ENCODE results near the gene ZNF385A. TPM values are rescaled to one million over a fixed set of nuclear protein-coding genes. Genes with fewer than 3 reads are reported as not detected.

ZNF385A gene
- 60.0 TPM for polyA plus RNA-seq (2013, experiment 1 of 2)
- polyA plus RNA-seq (2013, experiment 2 of 2): 56.5 TPM

DNA sequence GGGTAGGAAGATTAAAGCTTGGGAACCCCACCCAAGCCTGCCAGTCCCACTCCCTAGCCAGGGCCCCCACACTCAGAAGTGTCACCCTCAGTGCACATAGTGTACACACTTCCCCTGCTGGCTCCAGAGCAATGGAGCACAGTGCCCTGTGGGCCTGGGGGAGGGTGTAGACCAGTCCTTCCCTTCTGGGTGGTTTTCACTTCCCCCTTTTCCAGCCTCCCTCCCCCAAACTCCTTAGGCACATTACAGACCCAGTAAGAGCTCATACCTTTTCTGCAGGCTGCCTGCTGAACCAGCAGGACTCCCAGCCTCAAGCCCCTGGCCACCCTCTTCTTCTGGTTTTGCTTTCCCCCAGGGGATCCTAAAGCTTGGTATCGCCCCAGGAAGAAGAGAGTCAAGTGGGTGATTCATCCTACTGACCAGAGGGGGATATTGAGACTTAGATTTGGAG, at the start of gene ZNF385A:
TSS of gene ZNF385A (minus strand) at position 143 of the 451 bp plus-strand sequence. CDS start 219 bp downstream, outside the sequence.
- no peak within 1 kb of the TSS for H3K4me3 ChIP-seq (ENCODE audit: low read length in 2 of 2)
- H3K18ac ChIP-seq (ENCODE audit: low read length): peak within 1 kb of the TSS; percentile 74
- peak within 1 kb of the TSS; percentile 16 for H3K27ac ChIP-seq (replicated peaks; ENCODE audit: low read length)
- peaks cover 0 to 12% (median 0%) of the 10 kb centered on the region in 3 experiments for H3K27me3 ChIP-seq (ENCODE audit: control insufficient read depth in 3 of 3, insufficient read depth in 3 of 3, low read depth in 1 of 3, low read length in 3 of 3)
- H3K4me2 ChIP-seq (ENCODE audit: insufficient read depth, low read length, poor library complexity, severe bottlenecking): peak within 1 kb of the TSS; percentile 46
- no peaks in the 10 kb centered on the region for H3K9me3 ChIP-seq (replicated peaks in 1 of 2; ENCODE audit: control insufficient read depth in 2 of 2, insufficient read depth in 1 of 2, low read depth in 1 of 2, low read length in 2 of 2)
- H2AK5ac ChIP-seq (ENCODE audit: low read depth, low read length): peak within 1 kb of the TSS; percentile 70
- peaks cover 42 to 43% of the 10 kb centered on the region in 2 donors for H3K4me1 ChIP-seq (ENCODE audit: control insufficient read depth in 2 of 2, insufficient read depth in 1 of 2, low read depth in 1 of 2, low read length in 2 of 2)
- H2BK15ac ChIP-seq (ENCODE audit: low read length): peak within 1 kb of the TSS; percentile 27
- H3K9ac ChIP-seq (ENCODE audit: low read depth, low read length, poor library complexity): no peak within 1 kb of the TSS
- DNase-seq (ENCODE audit: low spot score): no peak
- H2BK120ac ChIP-seq (ENCODE audit: low read depth, low read length): no peak within 1 kb of the TSS
- H3K36me3 ChIP-seq (replicated peaks in 1 of 2; ENCODE audit: control insufficient read depth in 2 of 2, insufficient read depth in 2 of 2, low read length in 2 of 2): peaks cover 0 to 2% of the 10 kb centered on the region in 2 donors
- no peaks in the 10 kb centered on the region for H3K79me1 ChIP-seq (ENCODE audit: low read depth, low read length)
- peak within 1 kb of the TSS; percentile 76 for H2AFZ ChIP-seq (ENCODE audit: low read length)
- no peak within 1 kb of the TSS for H3K23ac ChIP-seq (ENCODE audit: low read depth, low read length, poor library complexity)
- H4K8ac ChIP-seq (ENCODE audit: low read depth, low read length): no peak within 1 kb of the TSS
- H2BK12ac ChIP-seq (ENCODE audit: low read length): peak within 1 kb of the TSS; percentile 46
- H3K4ac ChIP-seq (ENCODE audit: low read length): no peak within 1 kb of the TSS
- no peak within 1 kb of the TSS for H4K91ac ChIP-seq (ENCODE audit: low read depth, low read length, poor library complexity)
- WGBS, 2 donors (ENCODE audit: extremely low coverage in 2 of 2, insufficient read length in 2 of 2, insufficient replicate concordance in 1 of 2): no CpG with 5 or more reads among the region's 1 CpG
- H3K14ac ChIP-seq (ENCODE audit: low read length): no peak within 1 kb of the TSS
- peak within 1 kb of the TSS; percentile 33 for H2BK5ac ChIP-seq (ENCODE audit: low read length)

DNA sequence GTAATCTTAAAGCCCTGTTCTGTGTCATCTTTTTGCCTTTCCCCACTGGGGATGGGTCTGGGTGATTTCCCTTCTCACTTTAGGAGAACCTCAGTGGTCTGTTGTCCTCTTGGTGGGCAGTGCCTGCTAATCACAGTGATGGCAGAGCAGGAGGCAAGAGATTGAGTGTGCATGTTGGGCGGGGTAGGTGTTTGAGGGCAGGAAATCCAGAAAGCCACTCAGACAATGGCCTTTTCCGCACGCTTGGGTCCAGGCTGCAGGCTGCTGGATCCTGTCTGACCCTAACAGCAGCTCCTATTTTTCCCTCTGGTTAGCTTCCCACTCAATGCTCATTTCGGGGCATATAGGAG, 48.3 kb upstream of the ZNF385A start:
- no peaks in the 10 kb centered on the region for H3K79me1 ChIP-seq (ENCODE audit: low read depth, low read length)
- no peak overlapping the region for H2BK120ac ChIP-seq (ENCODE audit: low read depth, low read length)
- H3K9me3 ChIP-seq (replicated peaks in 1 of 2; ENCODE audit: control insufficient read depth in 2 of 2, insufficient read depth in 1 of 2, low read depth in 1 of 2, low read length in 2 of 2): no peaks in the 10 kb centered on the region
- H2AFZ ChIP-seq (ENCODE audit: low read length): no peak overlapping the region
- H3K9ac ChIP-seq (ENCODE audit: low read depth, low read length, poor library complexity): no peak overlapping the region
- H2BK5ac ChIP-seq (ENCODE audit: low read length): no peak overlapping the region
- WGBS, 2 donors (ENCODE audit: extremely low coverage in 2 of 2, insufficient read length in 2 of 2, insufficient replicate concordance in 1 of 2): no CpG with 5 or more reads among the region's 4 CpGs
- no peak overlapping the region for H3K4me2 ChIP-seq (ENCODE audit: insufficient read depth, low read length, poor library complexity, severe bottlenecking)
- H3K18ac ChIP-seq (ENCODE audit: low read length): no peak overlapping the region
- H3K23ac ChIP-seq (ENCODE audit: low read depth, low read length, poor library complexity): no peak overlapping the region
- H2AK5ac ChIP-seq (ENCODE audit: low read depth, low read length): no peak overlapping the region
- DNase-seq (ENCODE audit: low spot score): no peak
- H3K4me1 ChIP-seq (ENCODE audit: control insufficient read depth in 2 of 2, insufficient read depth in 1 of 2, low read depth in 1 of 2, low read length in 2 of 2): peaks cover 0 to 16% of the 10 kb centered on the region in 2 donors
- H2BK12ac ChIP-seq (ENCODE audit: low read length): no peak overlapping the region
- H4K8ac ChIP-seq (ENCODE audit: low read depth, low read length): no peak overlapping the region
- peaks cover 0 to 36% (median 0%) of the 10 kb centered on the region in 3 experiments for H3K27me3 ChIP-seq (ENCODE audit: control insufficient read depth in 3 of 3, insufficient read depth in 3 of 3, low read depth in 1 of 3, low read length in 3 of 3)
- no peak overlapping the region for H2BK15ac ChIP-seq (ENCODE audit: low read length)
- H3K4ac ChIP-seq (ENCODE audit: low read length): no peak overlapping the region
- H4K91ac ChIP-seq (ENCODE audit: low read depth, low read length, poor library complexity): no peak overlapping the region
- no peak overlapping the region for H3K14ac ChIP-seq (ENCODE audit: low read length)
- no peak overlapping the region for H3K4me3 ChIP-seq (ENCODE audit: low read length in 2 of 2)
- no peaks in the 10 kb centered on the region for H3K36me3 ChIP-seq (replicated peaks in 1 of 2; ENCODE audit: control insufficient read depth in 2 of 2, insufficient read depth in 2 of 2, low read length in 2 of 2)
- H3K27ac ChIP-seq (replicated peaks; ENCODE audit: low read length): no peak overlapping the region

DNA sequence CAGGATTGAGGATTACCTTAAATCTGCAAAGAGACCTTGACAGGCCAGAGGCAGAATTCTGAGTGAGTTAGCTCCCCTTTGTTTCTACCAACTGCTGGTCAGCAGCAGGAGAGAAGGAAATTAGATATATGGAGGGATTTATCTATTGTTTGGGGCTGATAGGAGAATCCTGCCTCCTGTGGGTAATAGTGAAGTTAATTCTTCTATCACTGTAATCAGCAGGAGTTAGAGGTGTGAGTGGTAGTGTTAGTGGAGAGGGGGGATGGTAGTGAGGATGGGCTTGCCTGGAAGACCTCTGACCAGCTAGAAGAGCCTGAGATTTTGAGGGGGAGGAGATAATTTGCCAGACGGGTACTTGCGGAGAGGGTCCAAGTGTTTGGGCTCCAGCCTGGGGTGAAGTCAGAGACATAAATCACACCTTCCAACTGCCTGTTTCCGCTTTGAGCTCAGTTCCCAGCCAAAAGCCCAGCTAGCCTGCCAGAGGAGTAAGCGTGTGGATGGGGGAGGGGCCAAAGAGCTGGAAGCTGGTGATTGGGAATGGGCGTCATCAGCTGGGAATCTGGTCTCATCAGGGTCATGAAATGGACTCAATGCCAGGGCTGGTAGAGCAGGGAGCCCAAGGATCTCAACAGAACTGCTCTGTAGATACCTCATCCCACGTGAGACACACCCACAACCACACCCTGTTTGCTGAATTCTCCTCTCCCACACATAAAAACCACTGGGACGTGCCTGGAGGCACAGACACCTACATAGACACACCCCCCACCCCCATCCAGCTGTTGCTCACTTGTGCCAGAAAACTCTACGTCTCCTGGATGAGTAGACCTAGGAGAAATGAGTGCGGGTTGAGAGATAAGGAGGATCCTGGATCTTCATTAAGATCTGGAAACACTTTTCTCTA, 47.6 kb upstream of the ZNF385A start:
- H2BK120ac ChIP-seq (ENCODE audit: low read depth, low read length): no peak overlapping the region
- no peak overlapping the region for H2BK12ac ChIP-seq (ENCODE audit: low read length)
- no peak overlapping the region for H3K14ac ChIP-seq (ENCODE audit: low read length)
- peaks cover 0 to 42% (median 0%) of the 10 kb centered on the region in 3 experiments for H3K27me3 ChIP-seq (ENCODE audit: control insufficient read depth in 3 of 3, insufficient read depth in 3 of 3, low read depth in 1 of 3, low read length in 3 of 3)
- H3K4me3 ChIP-seq (ENCODE audit: low read length in 2 of 2): no peak overlapping the region
- no CpG with 5 or more reads among the region's 9 CpGs for WGBS, 2 donors (ENCODE audit: extremely low coverage in 2 of 2, insufficient read length in 2 of 2, insufficient replicate concordance in 1 of 2)
- peaks cover 0 to 16% of the 10 kb centered on the region in 2 donors for H3K4me1 ChIP-seq (ENCODE audit: control insufficient read depth in 2 of 2, insufficient read depth in 1 of 2, low read depth in 1 of 2, low read length in 2 of 2)
- no peak overlapping the region for H2AFZ ChIP-seq (ENCODE audit: low read length)
- H4K91ac ChIP-seq (ENCODE audit: low read depth, low read length, poor library complexity): no peak overlapping the region
- H3K18ac ChIP-seq (ENCODE audit: low read length): peak overlapping the region; percentile 25
- peaks cover 0 to 2% of the 10 kb centered on the region in 2 donors for H3K9me3 ChIP-seq (replicated peaks in 1 of 2; ENCODE audit: control insufficient read depth in 2 of 2, insufficient read depth in 1 of 2, low read depth in 1 of 2, low read length in 2 of 2)
- H2BK5ac ChIP-seq (ENCODE audit: low read length): no peak overlapping the region
- DNase-seq (ENCODE audit: low spot score): no peak
- no peak overlapping the region for H2AK5ac ChIP-seq (ENCODE audit: low read depth, low read length)
- H2BK15ac ChIP-seq (ENCODE audit: low read length): no peak overlapping the region
- no peaks in the 10 kb centered on the region for H3K79me1 ChIP-seq (ENCODE audit: low read depth, low read length)
- no peak overlapping the region for H3K4me2 ChIP-seq (ENCODE audit: insufficient read depth, low read length, poor library complexity, severe bottlenecking)
- no peak overlapping the region for H3K23ac ChIP-seq (ENCODE audit: low read depth, low read length, poor library complexity)
- H3K9ac ChIP-seq (ENCODE audit: low read depth, low read length, poor library complexity): no peak overlapping the region
- no peak overlapping the region for H3K4ac ChIP-seq (ENCODE audit: low read length)
- no peak overlapping the region for H3K27ac ChIP-seq (replicated peaks; ENCODE audit: low read length)
- no peaks in the 10 kb centered on the region for H3K36me3 ChIP-seq (replicated peaks in 1 of 2; ENCODE audit: control insufficient read depth in 2 of 2, insufficient read depth in 2 of 2, low read length in 2 of 2)
- H4K8ac ChIP-seq (ENCODE audit: low read depth, low read length): no peak overlapping the region

DNA sequence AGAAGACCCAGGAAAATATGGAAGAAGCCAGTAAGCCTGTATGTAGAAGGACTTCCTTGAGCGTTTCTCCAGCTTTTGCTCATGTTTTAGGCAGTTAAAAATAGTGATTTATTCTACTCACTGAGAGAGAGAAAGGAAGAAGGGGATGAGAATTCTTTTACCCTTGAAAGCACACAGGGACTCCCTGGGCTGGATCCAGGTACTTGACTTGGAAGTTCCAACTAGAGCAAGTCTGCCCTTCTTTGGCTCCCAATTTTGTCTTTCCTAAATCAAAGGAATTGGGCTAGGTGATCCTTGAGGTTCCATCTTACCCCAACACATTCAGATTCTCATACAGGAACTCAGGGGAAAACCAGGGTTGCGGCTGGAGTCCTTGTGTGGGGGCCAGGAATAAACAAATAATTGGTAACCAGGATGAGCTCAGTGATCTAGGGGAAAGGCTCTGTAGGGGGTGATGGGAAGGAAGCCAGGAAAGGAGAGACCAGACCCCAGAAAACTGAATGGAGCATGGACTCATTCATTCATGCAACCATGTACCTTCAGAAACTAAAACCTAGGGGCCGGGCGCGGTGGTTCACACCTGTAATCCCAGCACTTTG, 46.0 kb upstream of the ZNF385A start:
- Histone ChIP-seq H4K8ac (ENCODE audit: low read depth, low read length) (no peak overlapping the region), H2BK12ac (ENCODE audit: low read length) (no peak overlapping the region), H3K9ac (ENCODE audit: low read depth, low read length, poor library complexity) (no peak overlapping the region), H3K79me1 (ENCODE audit: low read depth, low read length) (no peaks in the 10 kb centered on the region), H3K27me3 (ENCODE audit: control insufficient read depth in 3 of 3, insufficient read depth in 3 of 3, low read depth in 1 of 3, low read length in 3 of 3) (peaks cover 0 to 53% (median 0%) of the 10 kb centered on the region in 3 experiments), H3K18ac (ENCODE audit: low read length) (no peak overlapping the region), H3K36me3 (replicated peaks in 1 of 2; ENCODE audit: control insufficient read depth in 2 of 2, insufficient read depth in 2 of 2, low read length in 2 of 2) (no peaks in the 10 kb centered on the region), H3K9me3 (replicated peaks in 1 of 2; ENCODE audit: control insufficient read depth in 2 of 2, insufficient read depth in 1 of 2, low read depth in 1 of 2, low read length in 2 of 2) (peaks cover 0 to 2% of the 10 kb centered on the region in 2 donors), H3K4me3 (ENCODE audit: low read length in 2 of 2) (no peak overlapping the region), H2BK15ac (ENCODE audit: low read length) (no peak overlapping the region), H3K4me2 (ENCODE audit: insufficient read depth, low read length, poor library complexity, severe bottlenecking) (no peak overlapping the region), H3K4me1 (ENCODE audit: control insufficient read depth in 2 of 2, insufficient read depth in 1 of 2, low read depth in 1 of 2, low read length in 2 of 2) (peaks cover 0 to 16% of the 10 kb centered on the region in 2 donors), H2BK5ac (ENCODE audit: low read length) (no peak overlapping the region), H2AFZ (ENCODE audit: low read length) (no peak overlapping the region), H2BK120ac (ENCODE audit: low read depth, low read length) (no peak overlapping the region), H3K14ac (ENCODE audit: low read length) (no peak overlapping the region), H3K4ac (ENCODE audit: low read length) (no peak overlapping the region), H3K27ac (replicated peaks; ENCODE audit: low read length) (no peak overlapping the region), H3K23ac (ENCODE audit: low read depth, low read length, poor library complexity) (no peak overlapping the region), H2AK5ac (ENCODE audit: low read depth, low read length) (no peak overlapping the region), H4K91ac (ENCODE audit: low read depth, low read length, poor library complexity) (no peak overlapping the region)
- DNase-seq (ENCODE audit: low spot score): no peak
- WGBS, 2 donors (ENCODE audit: extremely low coverage in 2 of 2, insufficient read length in 2 of 2, insufficient replicate concordance in 1 of 2): no CpG with 5 or more reads among the region's 5 CpGs

All from neuronal stem cell (in vitro differentiated cells).